ENCODE results near the gene OR10G2. TPM values are rescaled to one million over a fixed set of nuclear protein-coding genes. Genes with fewer than 3 reads are reported as not detected.

Gene OR10G2
- total RNA-seq, 1 experiment from 2014 or later = not detected

DNA sequence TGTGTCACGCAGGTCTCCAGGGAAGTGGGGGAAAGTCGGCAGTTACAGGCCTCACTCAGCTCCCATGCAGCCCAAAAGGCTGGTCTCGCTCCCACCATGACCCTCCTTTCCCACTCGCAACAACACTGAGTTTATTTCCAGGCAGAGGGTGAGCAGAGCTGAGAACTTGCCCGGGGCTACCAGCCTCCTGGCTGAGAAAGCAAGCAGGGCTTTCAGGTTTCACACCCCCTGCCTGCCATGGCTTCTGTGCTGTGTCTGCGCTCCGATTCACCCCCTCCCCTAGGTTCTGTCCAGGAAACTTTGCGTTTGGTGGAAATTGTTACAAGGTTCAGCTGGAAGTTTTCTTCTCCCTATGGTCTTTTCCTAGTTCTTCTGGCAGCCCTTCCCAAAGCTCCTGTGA, 17.1 kb downstream of the OR10G2 start:
- H3K4me2 ChIP-seq (ENCODE audit: low read length) = no peak overlapping the region
- no peaks in the 10 kb centered on the region for H3K9me3 ChIP-seq (ENCODE audit: control insufficient read depth in 1 of 2, insufficient read depth in 1 of 2, low read depth in 1 of 2, low read length in 2 of 2)
- TF ChIP-seq, protein P1, sequence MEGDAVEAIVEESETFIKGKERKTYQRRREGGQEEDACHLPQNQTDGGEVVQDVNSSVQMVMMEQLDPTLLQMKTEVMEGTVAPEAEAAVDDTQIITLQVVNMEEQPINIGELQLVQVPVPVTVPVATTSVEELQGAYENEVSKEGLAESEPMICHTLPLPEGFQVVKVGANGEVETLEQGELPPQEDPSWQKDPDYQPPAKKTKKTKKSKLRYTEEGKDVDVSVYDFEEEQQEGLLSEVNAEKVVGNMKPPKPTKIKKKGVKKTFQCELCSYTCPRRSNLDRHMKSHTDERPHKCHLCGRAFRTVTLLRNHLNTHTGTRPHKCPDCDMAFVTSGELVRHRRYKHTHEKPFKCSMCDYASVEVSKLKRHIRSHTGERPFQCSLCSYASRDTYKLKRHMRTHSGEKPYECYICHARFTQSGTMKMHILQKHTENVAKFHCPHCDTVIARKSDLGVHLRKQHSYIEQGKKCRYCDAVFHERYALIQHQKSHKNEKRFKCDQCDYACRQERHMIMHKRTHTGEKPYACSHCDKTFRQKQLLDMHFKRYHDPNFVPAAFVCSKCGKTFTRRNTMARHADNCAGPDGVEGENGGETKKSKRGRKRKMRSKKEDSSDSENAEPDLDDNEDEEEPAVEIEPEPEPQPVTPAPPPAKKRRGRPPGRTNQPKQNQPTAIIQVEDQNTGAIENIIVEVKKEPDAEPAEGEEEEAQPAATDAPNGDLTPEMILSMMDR (IDR thresholded peaks at IDR 0.05 in 2 of 3, conservative IDR thresholded peaks at IDR 0.05 in 1 of 3; ENCODE audit: borderline replicate concordance in 1 of 3, insufficient read depth in 1 of 3, low read depth in 2 of 3, low read length in 2 of 3) = no peak
- TF ChIP-seq EZH2 (IDR thresholded peaks at IDR 0.05) = no peak
- TF ChIP-seq JUND (IDR thresholded peaks at IDR 0.05) = no peak
- no peak for TF ChIP-seq POLR2AphosphoS5 (IDR thresholded peaks at IDR 0.05; ENCODE audit: low read depth, low read length)
- no peak for TF ChIP-seq ZNF274 (IDR thresholded peaks at IDR 0.05; ENCODE audit: low read depth, low read length)
- no peak for TF ChIP-seq FOSL1 (IDR thresholded peaks at IDR 0.05; ENCODE audit: low read depth)
- no peak for TF ChIP-seq SRF (IDR thresholded peaks at IDR 0.05; ENCODE audit: low read depth)
- no peak for TF ChIP-seq ELF1 (IDR thresholded peaks at IDR 0.05; ENCODE audit: borderline replicate concordance, low read depth)
- TF ChIP-seq CEBPB (IDR thresholded peaks at IDR 0.05; ENCODE audit: low read depth) = no peak
- TF ChIP-seq, protein P2, sequence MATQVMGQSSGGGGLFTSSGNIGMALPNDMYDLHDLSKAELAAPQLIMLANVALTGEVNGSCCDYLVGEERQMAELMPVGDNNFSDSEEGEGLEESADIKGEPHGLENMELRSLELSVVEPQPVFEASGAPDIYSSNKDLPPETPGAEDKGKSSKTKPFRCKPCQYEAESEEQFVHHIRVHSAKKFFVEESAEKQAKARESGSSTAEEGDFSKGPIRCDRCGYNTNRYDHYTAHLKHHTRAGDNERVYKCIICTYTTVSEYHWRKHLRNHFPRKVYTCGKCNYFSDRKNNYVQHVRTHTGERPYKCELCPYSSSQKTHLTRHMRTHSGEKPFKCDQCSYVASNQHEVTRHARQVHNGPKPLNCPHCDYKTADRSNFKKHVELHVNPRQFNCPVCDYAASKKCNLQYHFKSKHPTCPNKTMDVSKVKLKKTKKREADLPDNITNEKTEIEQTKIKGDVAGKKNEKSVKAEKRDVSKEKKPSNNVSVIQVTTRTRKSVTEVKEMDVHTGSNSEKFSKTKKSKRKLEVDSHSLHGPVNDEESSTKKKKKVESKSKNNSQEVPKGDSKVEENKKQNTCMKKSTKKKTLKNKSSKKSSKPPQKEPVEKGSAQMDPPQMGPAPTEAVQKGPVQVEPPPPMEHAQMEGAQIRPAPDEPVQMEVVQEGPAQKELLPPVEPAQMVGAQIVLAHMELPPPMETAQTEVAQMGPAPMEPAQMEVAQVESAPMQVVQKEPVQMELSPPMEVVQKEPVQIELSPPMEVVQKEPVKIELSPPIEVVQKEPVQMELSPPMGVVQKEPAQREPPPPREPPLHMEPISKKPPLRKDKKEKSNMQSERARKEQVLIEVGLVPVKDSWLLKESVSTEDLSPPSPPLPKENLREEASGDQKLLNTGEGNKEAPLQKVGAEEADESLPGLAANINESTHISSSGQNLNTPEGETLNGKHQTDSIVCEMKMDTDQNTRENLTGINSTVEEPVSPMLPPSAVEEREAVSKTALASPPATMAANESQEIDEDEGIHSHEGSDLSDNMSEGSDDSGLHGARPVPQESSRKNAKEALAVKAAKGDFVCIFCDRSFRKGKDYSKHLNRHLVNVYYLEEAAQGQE (IDR thresholded peaks at IDR 0.05; ENCODE audit: low read depth) = no peak
- TF ChIP-seq EGR1 (IDR thresholded peaks at IDR 0.05; ENCODE audit: low read depth) = no peak
- no peak for TF ChIP-seq YY1 (IDR thresholded peaks at IDR 0.05; ENCODE audit: extremely low read depth, insufficient replicate concordance, low read depth, low read length)
- TF ChIP-seq POLR2A (IDR thresholded peaks at IDR 0.05; ENCODE audit: borderline replicate concordance, extremely low read depth, insufficient read depth, insufficient read length) = no peak
- no peak for TF ChIP-seq EZH2phosphoT487 (IDR thresholded peaks at IDR 0.05; ENCODE audit: borderline replicate concordance)
- TF ChIP-seq, protein P3, sequence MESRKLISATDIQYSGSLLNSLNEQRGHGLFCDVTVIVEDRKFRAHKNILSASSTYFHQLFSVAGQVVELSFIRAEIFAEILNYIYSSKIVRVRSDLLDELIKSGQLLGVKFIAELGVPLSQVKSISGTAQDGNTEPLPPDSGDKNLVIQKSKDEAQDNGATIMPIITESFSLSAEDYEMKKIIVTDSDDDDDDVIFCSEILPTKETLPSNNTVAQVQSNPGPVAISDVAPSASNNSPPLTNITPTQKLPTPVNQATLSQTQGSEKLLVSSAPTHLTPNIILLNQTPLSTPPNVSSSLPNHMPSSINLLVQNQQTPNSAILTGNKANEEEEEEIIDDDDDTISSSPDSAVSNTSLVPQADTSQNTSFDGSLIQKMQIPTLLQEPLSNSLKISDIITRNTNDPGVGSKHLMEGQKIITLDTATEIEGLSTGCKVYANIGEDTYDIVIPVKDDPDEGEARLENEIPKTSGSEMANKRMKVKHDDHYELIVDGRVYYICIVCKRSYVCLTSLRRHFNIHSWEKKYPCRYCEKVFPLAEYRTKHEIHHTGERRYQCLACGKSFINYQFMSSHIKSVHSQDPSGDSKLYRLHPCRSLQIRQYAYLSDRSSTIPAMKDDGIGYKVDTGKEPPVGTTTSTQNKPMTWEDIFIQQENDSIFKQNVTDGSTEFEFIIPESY (IDR thresholded peaks at IDR 0.05; ENCODE audit: extremely low read depth, insufficient replicate concordance, low read length) = no peak
- H3K27ac ChIP-seq (ENCODE audit: low read depth, low read length) = no peak overlapping the region
- H3K4me3 ChIP-seq (replicated peaks in 1 of 2; ENCODE audit: low read depth in 1 of 2, low read length in 2 of 2) = no peak overlapping the region
- intact Hi-C loops (cut with micrococcal nuclease) = no loop called here
- ChIA-PET CTCF (no interaction called here), POLR2A (interaction anchor here (0.6 kb wide), 1 partner anchor 63 kb away, joined by 3 read pairs; no protein-coding TSS in a partner anchor), RAD21 (ENCODE audit: low non-redundant PET in 1 of 2, low total read pairs in 2 of 2, uncharacterized antibody in 2 of 2, unreplicated experiment in 2 of 2) (no interaction called here)
- no peaks in the 10 kb centered on the region for H3K9me2 ChIP-seq (ENCODE audit: insufficient read depth)
- no peaks in the 10 kb centered on the region for H3K79me2 ChIP-seq (ENCODE audit: insufficient read depth, low read length)
- no peaks in the 10 kb centered on the region for H4K20me1 ChIP-seq (ENCODE audit: insufficient read depth)
- BruUV-seq (replicated peaks) = no TSS peak
- DNase-seq (ENCODE audit: low read depth, low spot score) = no peak
- H3K36me3 ChIP-seq (ENCODE audit: control insufficient read depth in 1 of 2, insufficient read depth in 2 of 2, low read length in 2 of 2) = no peaks in the 10 kb centered on the region
- no peak for ATAC-seq
- H2AFZ ChIP-seq (ENCODE audit: low read depth, low read length, poor library complexity, severe bottlenecking) = no peak overlapping the region
- H3K27me3 ChIP-seq (ENCODE audit: insufficient read depth, low read length) = peaks cover 8% of the 10 kb centered on the region
- H3K9ac ChIP-seq (ENCODE audit: low read length) = no peak overlapping the region
- H3K4me1 ChIP-seq (ENCODE audit: control insufficient read depth in 1 of 2, insufficient read depth in 2 of 2, low read length in 2 of 2) = no peaks in the 10 kb centered on the region
